Stomach (tissue), 4 donors: ENCODE measurements around the gene RND1.

Experiments used
- CTCF ChIP-seq, 7 experiments: fragments of 450-650 bp in 4 of 7; fragments of 200-600 bp in 3 of 7; sonication (generic) in 3 of 7; IDR thresholded peaks; one replicate each; pipeline ENCODE4 v1.5.1; 2016 to 2019; ENCODE audit warnings: antibody characterized with exemption in 7 of 7, control low read depth in 2 of 7, mild to moderate bottlenecking in 1 of 7
- EP300 ChIP-seq: sonication (generic); formaldehyde crosslinking; IDR thresholded peaks from one replicate; pipeline ENCODE4 v1.6.1; 2017; ENCODE audit warnings: antibody characterized with exemption
- POLR2A ChIP-seq, 4 donors: fragments of 450-650 bp; IDR thresholded peaks; one replicate each; pipeline ENCODE4 v1.6.1; 2016; ENCODE audit warnings: antibody characterized with exemption in 4 of 4, control low read depth in 2 of 4, mild to moderate bottlenecking in 1 of 4, moderate library complexity in 1 of 4
- POLR2AphosphoS5 ChIP-seq, 3 donors: sonication (generic); formaldehyde crosslinking; IDR thresholded peaks; one replicate each; pipeline ENCODE4 v1.6.1; 2016; ENCODE audit warnings: antibody characterized with exemption in 3 of 3

GRCh38 chr12:48890657-48891418 is 25.2 kb upstream of the RND1 start:
- peak in 6 of 7 experiments; percentile 33 to 97 (median 90) for TF ChIP-seq CTCF (IDR thresholded peaks at IDR 0.05)
- TF ChIP-seq POLR2AphosphoS5 (IDR thresholded peaks at IDR 0.05) = peak in 1 of 3 donors; percentile 66
- no peak for TF ChIP-seq EP300
- no peak for TF ChIP-seq POLR2A (IDR thresholded peaks at IDR 0.05)
